ENCODE data around the gene IMMP2L. TPM values are rescaled to one million over a fixed set of nuclear protein-coding genes. Genes with fewer than 3 reads are reported as not detected.

The IMMP2L gene
- total RNA-seq, 1 donor from 2014 or later = 17.1 TPM

- intact Hi-C loops (cut with micrococcal nuclease) = no loop called here
- ATAC-seq = no peak
- DNase-seq = no peak
Observed at GRCh38 chr7:111202321-111202720, 360.0 kb downstream of the IMMP2L start.

GRCh38 chr7:111199643-111200042, 362.6 kb downstream of the IMMP2L start:
- intact Hi-C loops (cut with micrococcal nuclease) = no loop called here
- DNase-seq (no peak), ATAC-seq (no peak)

- ATAC-seq (no peak), DNase-seq (no peak)
- intact Hi-C loops (cut with micrococcal nuclease) = no loop called here
Observed at GRCh38 chr7:111198255-111198654, 364.0 kb downstream of the IMMP2L start.

- ATAC-seq = no peak
- intact Hi-C loops (cut with micrococcal nuclease) = no loop called here
- no peak for DNase-seq
Observed at GRCh38 chr7:111196655-111197054, 365.6 kb downstream of the IMMP2L start.

- DNase-seq (no peak), ATAC-seq (no peak)
Observed at GRCh38 chr7:111192614-111193413, 369.5 kb downstream of the IMMP2L start.

GRCh38 chr7:111190804-111191203, 371.5 kb downstream of the IMMP2L start:
- no peak for DNase-seq
- no peak for ATAC-seq
- intact Hi-C loops (cut with micrococcal nuclease) = no loop called here

More at GRCh38 chr7:111192614-111193413, 369.5 kb downstream of the IMMP2L start:
- intact Hi-C loops (cut with micrococcal nuclease) = no loop called here

- DNase-seq = no peak
- intact Hi-C loops (cut with micrococcal nuclease) = no loop called here
- no peak for ATAC-seq
Observed at GRCh38 chr7:111184987-111185386, 377.3 kb downstream of the IMMP2L start.

- intact Hi-C loops (cut with micrococcal nuclease) = no loop called here
- ATAC-seq = peak; percentile 49
- no peak for DNase-seq
Observed at GRCh38 chr7:111183321-111183720, 379.0 kb downstream of the IMMP2L start.

- intact Hi-C loops (cut with micrococcal nuclease) = no loop called here
- DNase-seq = no peak
- no peak for ATAC-seq
Observed at GRCh38 chr7:111180338-111180737, 382.0 kb downstream of the IMMP2L start.

- no peak for DNase-seq
- ATAC-seq = no peak
- intact Hi-C loops (cut with micrococcal nuclease) = no loop called here
Observed at GRCh38 chr7:111175908-111176441, 386.3 kb downstream of the IMMP2L start.

- no peak for DNase-seq
Observed at GRCh38 chr7:111174510-111174909, 387.8 kb downstream of the IMMP2L start.

GRCh38 chr7:111173990-111174389, 388.3 kb downstream of the IMMP2L start:
- ATAC-seq = no peak
- no peak for DNase-seq
- intact Hi-C loops (cut with micrococcal nuclease) = no loop called here

More at GRCh38 chr7:111174510-111174909, 387.8 kb downstream of the IMMP2L start:
- no peak for ATAC-seq
- intact Hi-C loops (cut with micrococcal nuclease) = no loop called here

GRCh38 chr7:111173528-111173927, 388.8 kb downstream of the IMMP2L start:
- DNase-seq = no peak
- ATAC-seq = no peak
- intact Hi-C loops (cut with micrococcal nuclease) = no loop called here

GRCh38 chr7:111172564-111173257, 389.6 kb downstream of the IMMP2L start:
- intact Hi-C loops (cut with micrococcal nuclease) = no loop called here
- DNase-seq (no peak), ATAC-seq (no peak)

- no peak for ATAC-seq
- intact Hi-C loops (cut with micrococcal nuclease) = no loop called here
- no peak for DNase-seq
Observed at GRCh38 chr7:111168182-111168581, 394.1 kb downstream of the IMMP2L start.

- no peak for ATAC-seq
- intact Hi-C loops (cut with micrococcal nuclease) = no loop called here
- no peak for DNase-seq
Observed at GRCh38 chr7:111164442-111164841, 397.9 kb downstream of the IMMP2L start.

GRCh38 chr7:111162692-111163091, 399.6 kb downstream of the IMMP2L start:
- intact Hi-C loops (cut with micrococcal nuclease) = no loop called here
- no peak for DNase-seq
- ATAC-seq = no peak

GRCh38 chr7:111160297-111160696, 402.0 kb downstream of the IMMP2L start:
- no peak for ATAC-seq
- intact Hi-C loops (cut with micrococcal nuclease) = no loop called here

GRCh38 chr7:111159426-111159825, 402.9 kb downstream of the IMMP2L start:
- intact Hi-C loops (cut with micrococcal nuclease) = no loop called here
- ATAC-seq (no peak), DNase-seq (no peak)

More at GRCh38 chr7:111160297-111160696, 402.0 kb downstream of the IMMP2L start:
- DNase-seq = no peak

GRCh38 chr7:111150709-111151108, 411.6 kb downstream of the IMMP2L start:
- intact Hi-C loops (cut with micrococcal nuclease) = no loop called here
- ATAC-seq (no peak), DNase-seq (no peak)

All from left ventricle myocardium superior (tissue), 1 donor.